A549 (cell line): ENCODE data around the gene CPEB2.

Experiments
- BHLHE40 ChIP-seq: IDR thresholded peaks from 2 replicates; pipeline ENCODE4 v1.6.1; 2012; ENCODE audit warnings: low read depth, low read length, inconsistent platforms
- JUNB ChIP-seq: fragments of >200 bp; sonication (Bioruptor Twin); formaldehyde crosslinking; IDR thresholded peaks from 2 replicates; pipeline ENCODE4 v1.6.1; 2016

DNA sequence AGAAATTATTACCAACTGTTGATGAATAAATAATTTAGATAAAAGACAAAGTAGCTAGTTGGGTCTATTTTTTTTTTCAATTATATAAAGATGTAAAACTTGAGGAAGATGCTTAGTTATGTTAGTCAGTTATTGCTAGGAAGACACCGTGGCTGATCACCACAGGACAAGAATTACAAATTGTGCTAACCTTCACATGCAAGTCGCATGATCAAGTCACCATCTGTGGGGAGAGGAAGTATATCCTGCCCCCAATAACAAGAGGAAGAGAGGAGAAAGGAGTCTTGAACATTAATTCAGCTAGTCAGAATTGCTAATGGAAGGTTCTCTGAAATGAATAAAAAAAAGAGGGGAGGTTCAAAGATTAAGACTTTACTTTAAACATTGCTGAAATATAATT is 52.3 kb downstream of the CPEB2 start:
- no peak for TF ChIP-seq JUNB
- no peak for TF ChIP-seq BHLHE40
